Activated naive CD4-positive, alpha-beta T cell treated with anti-CD3 and anti-CD28 coated beads, Interleukin-2, amount 50 U/mL, for 72 hours (primary cell): ENCODE data around the gene CREM. TPM values are rescaled to one million over a fixed set of nuclear protein-coding genes. Genes with fewer than 3 reads are reported as not detected.
"Not testable (repeated sequence)": the region's sequence is repeated elsewhere in the genome, so short reads cannot be mapped to it uniquely, and the experiment has no call there.

Experiments used
- ATAC-seq, 2 donors: fragments of 150-1000 bp; cut with Tn5 transposase; 2 replicates each; pipeline ENCODE4 v1.10.0; 2021; ENCODE audit warnings: mild to moderate bottlenecking in 2 of 2, moderate library complexity in 2 of 2
- DNase-seq, 2 donors: peaks; one replicate each; pipeline ENCODE4 v3.0.0; 2021 to 2022; ENCODE audit warnings: low spot score in 2 of 2
- H3K27ac Mint-ChIP-seq, 2 donors: one replicate each; pipeline ENCODE4 v1.8.0; 2022; ENCODE audit warnings: mild to moderate bottlenecking in 2 of 2, mixed read lengths in 2 of 2
- H3K36me3 Mint-ChIP-seq, 2 donors: one replicate each; pipeline ENCODE4 v1.8.0; 2022; ENCODE audit warnings: mixed read lengths in 2 of 2
- H3K9me3 Mint-ChIP-seq, 2 donors: one replicate each; pipeline ENCODE4 v1.8.0; 2022; ENCODE audit warnings: mixed read lengths in 2 of 2
- total RNA-seq, 2 donors: library from RNA; stranded (reverse); gene quantifications; one replicate each; pipeline ENCODE4 v1.2.3, GENCODE V29; 2022

Gene CREM
- total RNA-seq, result 100 to 1,000 TPM in 1 of 2 donors, 10 to 100 TPM in 1; 92.9 to 147 TPM

- Mint-ChIP-seq H3K27ac (peak within 1 kb of the TSS; percentile 97 to 99), H3K9me3 (no peaks in the 10 kb centered on the region), H3K36me3 (peaks cover 18 to 20% of the 10 kb centered on the region in 2 donors)
- DNase-seq, result peak; percentile 98 to 99
- peak; percentile 84 to 89 for ATAC-seq
Measured at GRCh38 chr10:35126530-35127288, at the start of gene CREM. Gene CREM, plus strand, starts transcription at chr10:35126846. Its CDS starts 10,990 bp downstream, at chr10:35137836.

- peaks cover 0 to 25% of the 10 kb centered on the region in 2 donors for H3K36me3 Mint-ChIP-seq
- ATAC-seq, result no peak
- DNase-seq, result no peak
- H3K27ac Mint-ChIP-seq, result no peak overlapping the region
- H3K9me3 Mint-ChIP-seq, result peaks cover 0 to 4% of the 10 kb centered on the region in 2 donors
Measured at GRCh38 chr10:35079265-35079664, 47.4 kb upstream of the CREM start.

- ATAC-seq (no peak), DNase-seq (no peak)
- Mint-ChIP-seq H3K27ac (no peak overlapping the region), H3K9me3 (peaks cover 0 to 4% of the 10 kb centered on the region in 2 donors), H3K36me3 (peaks cover 0 to 28% of the 10 kb centered on the region in 2 donors)
Measured at GRCh38 chr10:35079763-35080162, 46.9 kb upstream of the CREM start.

GRCh38 chr10:35080261-35080660 is 46.4 kb upstream of the CREM start:
- not testable (repeated sequence) for DNase-seq, ATAC-seq, H3K27ac Mint-ChIP-seq, H3K9me3 Mint-ChIP-seq
- H3K36me3 Mint-ChIP-seq, result peaks cover 0 to 28% of the 10 kb centered on the region in 2 donors

GRCh38 chr10:35083242-35083641 is 43.4 kb upstream of the CREM start:
- Mint-ChIP-seq H3K36me3 (peaks cover 0 to 37% of the 10 kb centered on the region in 2 donors), H3K27ac (no peak overlapping the region), H3K9me3 (peaks cover 0 to 4% of the 10 kb centered on the region in 2 donors)
- no peak for DNase-seq
- ATAC-seq, result no peak

GRCh38 chr10:35089611-35090161 is 37.0 kb upstream of the CREM start:
- Mint-ChIP-seq H3K36me3 (peaks cover 7 to 18% of the 10 kb centered on the region in 2 donors), H3K9me3 (no peaks in the 10 kb centered on the region), H3K27ac (peak overlapping the region; percentile 92 to 94)
- ATAC-seq (peak in 1 of 2 donors; percentile 11), DNase-seq (peak in 1 of 2 donors; percentile 11)

- Mint-ChIP-seq H3K36me3 (peaks cover 7 to 18% of the 10 kb centered on the region in 2 donors), H3K9me3 (no peaks in the 10 kb centered on the region), H3K27ac (peak within 1 kb of the TSS; percentile 94 to 96)
- DNase-seq, result peak; percentile 90 to 94
- ATAC-seq, result peak; percentile 96 to 99
Measured at GRCh38 chr10:35090162-35090954, 36.3 kb upstream of the CREM start, which contains the start of gene CUL2. Gene CUL2, minus strand, starts transcription at chr10:35090341. Its CDS starts 19,024 bp downstream, at chr10:35071317.

GRCh38 chr10:35091994-35092790 is 34.5 kb upstream of the CREM start:
- Mint-ChIP-seq H3K9me3 (no peaks in the 10 kb centered on the region), H3K27ac (peak overlapping the region in 1 of 2 donors; percentile 94), H3K36me3 (peaks cover 7 to 18% of the 10 kb centered on the region in 2 donors)
- DNase-seq (no peak), ATAC-seq (no peak)

GRCh38 chr10:35092851-35093250 is 33.8 kb upstream of the CREM start:
- no peak for DNase-seq
- Mint-ChIP-seq H3K9me3 (no peaks in the 10 kb centered on the region), H3K36me3 (peaks cover 7 to 11% of the 10 kb centered on the region in 2 donors), H3K27ac (no peak overlapping the region)
- ATAC-seq, result no peak

GRCh38 chr10:35096312-35096711 is 30.3 kb upstream of the CREM start:
- Mint-ChIP-seq H3K27ac (no peak overlapping the region), H3K9me3 (no peaks in the 10 kb centered on the region), H3K36me3 (no peaks in the 10 kb centered on the region)
- ATAC-seq (no peak), DNase-seq (no peak)

GRCh38 chr10:35097510-35097909 is 29.1 kb upstream of the CREM start:
- ATAC-seq (no peak), DNase-seq (no peak)
- H3K9me3 Mint-ChIP-seq, result no peaks in the 10 kb centered on the region
- no peaks in the 10 kb centered on the region for H3K36me3 Mint-ChIP-seq
- H3K27ac Mint-ChIP-seq, result no peak overlapping the region

- no peak for DNase-seq
Measured at GRCh38 chr10:35103882-35104281, 22.8 kb upstream of the CREM start.

GRCh38 chr10:35112571-35112970 is 14.1 kb upstream of the CREM start:
- DNase-seq (no peak), ATAC-seq (no peak)
- H3K36me3 Mint-ChIP-seq, result no peaks in the 10 kb centered on the region
- no peak overlapping the region for H3K27ac Mint-ChIP-seq
- H3K9me3 Mint-ChIP-seq, result no peaks in the 10 kb centered on the region

More at GRCh38 chr10:35103882-35104281, 22.8 kb upstream of the CREM start:
- no peaks in the 10 kb centered on the region for H3K9me3 Mint-ChIP-seq
- no peak for ATAC-seq
- no peak overlapping the region for H3K27ac Mint-ChIP-seq
- no peaks in the 10 kb centered on the region for H3K36me3 Mint-ChIP-seq

- Mint-ChIP-seq H3K27ac (no peak overlapping the region), H3K36me3 (no peaks in the 10 kb centered on the region), H3K9me3 (no peaks in the 10 kb centered on the region)
- no peak for ATAC-seq
- no peak for DNase-seq
Measured at GRCh38 chr10:35119378-35119777, 7.3 kb upstream of the CREM start.

GRCh38 chr10:35124540-35124939 is 2.1 kb upstream of the CREM start:
- peak overlapping the region; percentile 24 to 99 for H3K27ac Mint-ChIP-seq
- peaks cover 17 to 18% of the 10 kb centered on the region in 2 donors for H3K36me3 Mint-ChIP-seq
- DNase-seq (no peak), ATAC-seq (no peak)
- no peaks in the 10 kb centered on the region for H3K9me3 Mint-ChIP-seq

- DNase-seq (no peak), ATAC-seq (no peak)
- no peaks in the 10 kb centered on the region for H3K9me3 Mint-ChIP-seq
- peak overlapping the region; percentile 96 to 99 for H3K27ac Mint-ChIP-seq
- peaks cover 18 to 20% of the 10 kb centered on the region in 2 donors for H3K36me3 Mint-ChIP-seq
Measured at GRCh38 chr10:35126062-35126529, 550 bp upstream of the CREM start.
